ENCODE results near the gene PPARG. TPM values are rescaled to one million over a fixed set of nuclear protein-coding genes. Genes with fewer than 3 reads are reported as not detected.

Gene PPARG
- polyA plus RNA-seq, 1 donor (not counting 4 experiments of a cell fraction or from before 2014, with no cell fraction given), result 3.1 TPM

- H3K4me1 ChIP-seq (ENCODE audit: control insufficient read depth, extremely low read depth, insufficient read depth, low read length), result peaks cover 5% of the 10 kb centered on the region
- DNase-seq (ENCODE audit: low read depth, low spot score), result no peak
- H3K27ac ChIP-seq (ENCODE audit: control insufficient read depth, insufficient read depth, low read length), result no peak overlapping the region
Observed at GRCh38 chr3:12472000-12472610, 183.2 kb downstream of the PPARG start.

GRCh38 chr3:12472796-12473195 lies 183.9 kb downstream of the PPARG start:
- H3K4me2 ChIP-seq (ENCODE audit: control insufficient read depth, extremely low read depth, insufficient read depth, low read depth, low read length), result no peak overlapping the region
- no peak overlapping the region for H3K27ac ChIP-seq (ENCODE audit: control insufficient read depth, insufficient read depth, low read length)
- H3K4me3 ChIP-seq (ENCODE audit: control insufficient read depth in 2 of 3, extremely low read depth in 1 of 3, insufficient read depth in 2 of 3, low read depth in 1 of 3, low read length in 3 of 3), result no peak overlapping the region
- no peaks in the 10 kb centered on the region for H3K79me2 ChIP-seq (ENCODE audit: control insufficient read depth, insufficient read depth, low read length)
- no peaks in the 10 kb centered on the region for H3K27me3 ChIP-seq (ENCODE audit: control insufficient read depth, extremely low read depth, insufficient read depth, low read length)
- no peak overlapping the region for H2AFZ ChIP-seq (ENCODE audit: control insufficient read depth, low read length)
- no peaks in the 10 kb centered on the region for H3K36me3 ChIP-seq (ENCODE audit: control insufficient read depth in 2 of 2, extremely low read depth in 1 of 2, insufficient read depth in 2 of 2, low read length in 2 of 2)
- dilution Hi-C loops (cut with MboI; ENCODE audit: extremely low pct_ligation_motif_present, low sequenced_read_pairs), result no loop called here
- no peak overlapping the region for H3K9ac ChIP-seq (ENCODE audit: control insufficient read depth, extremely low read depth, insufficient read depth, low read length)
- H4K20me1 ChIP-seq (ENCODE audit: control insufficient read depth, extremely low read depth, insufficient read depth, low read length), result no peaks in the 10 kb centered on the region
- no peaks in the 10 kb centered on the region for H3K9me3 ChIP-seq (ENCODE audit: control insufficient read depth, low read depth, low read length)
- peaks cover 5% of the 10 kb centered on the region for H3K4me1 ChIP-seq (ENCODE audit: control insufficient read depth, extremely low read depth, insufficient read depth, low read length)
- TF ChIP-seq EZH2 (IDR thresholded peaks at IDR 0.05; ENCODE audit: low read length) (no peak), CTCF (optimal IDR thresholded peaks at IDR 0.05 in 1 of 3, IDR thresholded peaks at IDR 0.05 in 1 of 3, conservative IDR thresholded peaks at IDR 0.05 in 1 of 3; ENCODE audit: extremely low read depth in 1 of 3, insufficient read depth in 2 of 3, low read length in 3 of 3) (no peak)
- no peak for DNase-seq (ENCODE audit: low read depth, low spot score)
- H3K9me1 ChIP-seq (ENCODE audit: control insufficient read depth, extremely low read depth, insufficient read depth, low read length), result no peaks in the 10 kb centered on the region
- no peak for FAIRE-seq

More at GRCh38 chr3:12472000-12472610, 183.2 kb downstream of the PPARG start:
- no peak overlapping the region for H3K4me2 ChIP-seq (ENCODE audit: control insufficient read depth, extremely low read depth, insufficient read depth, low read depth, low read length)
- TF ChIP-seq CTCF (optimal IDR thresholded peaks at IDR 0.05 in 1 of 3, IDR thresholded peaks at IDR 0.05 in 1 of 3, conservative IDR thresholded peaks at IDR 0.05 in 1 of 3; ENCODE audit: extremely low read depth in 1 of 3, insufficient read depth in 2 of 3, low read length in 3 of 3), result no peak
- TF ChIP-seq EZH2 (IDR thresholded peaks at IDR 0.05; ENCODE audit: low read length), result no peak
- H3K4me3 ChIP-seq (ENCODE audit: control insufficient read depth in 2 of 3, extremely low read depth in 1 of 3, insufficient read depth in 2 of 3, low read depth in 1 of 3, low read length in 3 of 3), result no peak overlapping the region
- H3K36me3 ChIP-seq (ENCODE audit: control insufficient read depth in 2 of 2, extremely low read depth in 1 of 2, insufficient read depth in 2 of 2, low read length in 2 of 2), result no peaks in the 10 kb centered on the region
- dilution Hi-C loops (cut with MboI; ENCODE audit: extremely low pct_ligation_motif_present, low sequenced_read_pairs), result no loop called here
- no peak overlapping the region for H2AFZ ChIP-seq (ENCODE audit: control insufficient read depth, low read length)
- H3K9ac ChIP-seq (ENCODE audit: control insufficient read depth, extremely low read depth, insufficient read depth, low read length), result no peak overlapping the region
- no peaks in the 10 kb centered on the region for H4K20me1 ChIP-seq (ENCODE audit: control insufficient read depth, extremely low read depth, insufficient read depth, low read length)
- no peak for FAIRE-seq
- H3K27me3 ChIP-seq (ENCODE audit: control insufficient read depth, extremely low read depth, insufficient read depth, low read length), result no peaks in the 10 kb centered on the region
- no peaks in the 10 kb centered on the region for H3K9me1 ChIP-seq (ENCODE audit: control insufficient read depth, extremely low read depth, insufficient read depth, low read length)
- no peaks in the 10 kb centered on the region for H3K79me2 ChIP-seq (ENCODE audit: control insufficient read depth, insufficient read depth, low read length)
- H3K9me3 ChIP-seq (ENCODE audit: control insufficient read depth, low read depth, low read length), result no peaks in the 10 kb centered on the region
